H9 (cell line): ENCODE results near the gene PSME1. TPM values are rescaled to one million over a fixed set of nuclear protein-coding genes. Genes with fewer than 3 reads are reported as not detected.

ENCODE experiments used
- DNase-seq: peaks from one replicate; pipeline ENCODE4 v3.0.0-alpha.2; 2017
- H2AFZ ChIP-seq: one replicate; pipeline ENCODE4 v1.6.1; 2013; ENCODE audit warnings: mild to moderate bottlenecking, low read length, control low read depth, moderate library complexity
- H2AK5ac ChIP-seq: 2 replicates; pipeline ENCODE4 v1.6.1; 2013; ENCODE audit warnings: low read length, control low read depth, mixed read lengths; ENCODE audit not compliant: insufficient read length
- H2BK120ac ChIP-seq: one replicate; pipeline ENCODE4 v1.6.1; 2013; ENCODE audit warnings: low read depth, mild to moderate bottlenecking, low read length, control low read depth, inconsistent platforms; ENCODE audit not compliant: poor library complexity, severe bottlenecking
- H2BK12ac ChIP-seq: 2 replicates; pipeline ENCODE4 v1.6.1; 2013; ENCODE audit warnings: low read length, control low read depth, mixed read lengths, low read depth; ENCODE audit not compliant: insufficient read length
- H2BK15ac ChIP-seq: 2 replicates; pipeline ENCODE4 v1.6.1; 2013; ENCODE audit warnings: low read depth, low read length, control low read depth
- H2BK20ac ChIP-seq: one replicate; pipeline ENCODE4 v1.6.1; 2013; ENCODE audit warnings: low read depth, mild to moderate bottlenecking, low read length, control low read depth, inconsistent platforms; ENCODE audit not compliant: poor library complexity, severe bottlenecking
- H2BK5ac ChIP-seq: 2 replicates; pipeline ENCODE4 v1.6.1; 2013; ENCODE audit warnings: low read length, control low read depth, mixed read lengths; ENCODE audit not compliant: insufficient read length
- H3K14ac ChIP-seq: 2 replicates; pipeline ENCODE4 v1.6.1; 2013; ENCODE audit warnings: low read length, control low read depth; ENCODE audit not compliant: insufficient read depth
- H3K18ac ChIP-seq: 2 replicates; pipeline ENCODE4 v1.6.1; 2013; ENCODE audit warnings: low read depth, mild to moderate bottlenecking, mixed read lengths, low read length, control low read depth; ENCODE audit not compliant: insufficient read length
- H3K23ac ChIP-seq: 2 replicates; pipeline ENCODE4 v1.6.1; 2013; ENCODE audit warnings: low read length, control low read depth, mixed read lengths, low read depth; ENCODE audit not compliant: insufficient read length
- H3K23me2 ChIP-seq: 2 replicates; pipeline ENCODE4 v1.6.1; 2013; ENCODE audit warnings: low read depth, mild to moderate bottlenecking, mixed read lengths, low read length, control low read depth; ENCODE audit not compliant: insufficient read length, poor library complexity, severe bottlenecking
- H3K27ac ChIP-seq: 2 replicates; pipeline ENCODE4 v1.5.1; 2013; ENCODE audit warnings: low read length, control low read depth, mixed read lengths, low read depth; ENCODE audit not compliant: insufficient read length
- H3K27me3 ChIP-seq: 2 replicates; pipeline ENCODE4 v1.6.1; 2013; ENCODE audit warnings: low read length, control low read depth, inconsistent platforms; ENCODE audit not compliant: insufficient read depth
- H3K4ac ChIP-seq: 2 replicates; pipeline ENCODE4 v1.6.1; 2013; ENCODE audit warnings: low read depth, mild to moderate bottlenecking, control low read depth, inconsistent platforms, low read length, moderate library complexity
- H3K4me1 ChIP-seq: 2 replicates; pipeline ENCODE4 v1.6.1; 2013; ENCODE audit warnings: low read length, control low read depth, inconsistent platforms; ENCODE audit not compliant: insufficient read depth
- H3K4me2 ChIP-seq: 2 replicates; pipeline ENCODE4 v1.6.1; 2013; ENCODE audit warnings: low read length, control low read depth, mixed read lengths; ENCODE audit not compliant: insufficient read length, insufficient read depth
- H3K56ac ChIP-seq: 2 replicates; pipeline ENCODE4 v1.6.1; 2013; ENCODE audit warnings: low read depth, mild to moderate bottlenecking, mixed read lengths, low read length, control low read depth; ENCODE audit not compliant: insufficient read length
- H3K79me1 ChIP-seq: 2 replicates; pipeline ENCODE4 v1.6.1; 2013; ENCODE audit warnings: low read depth, mild to moderate bottlenecking, moderate library complexity, low read length, control low read depth, inconsistent platforms; ENCODE audit not compliant: insufficient read depth, poor library complexity, severe bottlenecking
- H3K79me2 ChIP-seq: 2 replicates; pipeline ENCODE4 v1.6.1; 2013; ENCODE audit warnings: low read length, control low read depth, inconsistent platforms; ENCODE audit not compliant: insufficient read depth
- H3K9ac ChIP-seq: 2 replicates; pipeline ENCODE4 v1.6.1; 2013; ENCODE audit warnings: low read length, control low read depth, mixed read lengths; ENCODE audit not compliant: insufficient read length; ENCODE audit errors: extremely low read depth
- H3K9me3 ChIP-seq: one replicate; pipeline ENCODE4 v1.6.1; 2013; ENCODE audit warnings: low read depth, low read length, inconsistent platforms; ENCODE audit not compliant: control insufficient read depth
- H3T11ph ChIP-seq: one replicate; pipeline ENCODE4 v1.6.1; 2013; ENCODE audit warnings: mild to moderate bottlenecking, low read length, control low read depth, inconsistent platforms
- H4K20me1 ChIP-seq: one replicate; pipeline ENCODE4 v1.6.1; 2013; ENCODE audit not compliant: control insufficient read depth, insufficient read length, insufficient read depth
- H4K5ac ChIP-seq: 2 replicates; pipeline ENCODE4 v1.6.1; 2013; ENCODE audit warnings: low read depth, mild to moderate bottlenecking, mixed read lengths, low read length, control low read depth; ENCODE audit not compliant: insufficient read length
- H4K8ac ChIP-seq: replicated peaks from 2 replicates; pipeline ENCODE4 v1.6.1; 2013; ENCODE audit warnings: low read length, control low read depth, mixed read lengths, low read depth; ENCODE audit not compliant: insufficient read length
- H4K91ac ChIP-seq: 2 replicates; pipeline ENCODE4 v1.6.1; 2013; ENCODE audit warnings: low read depth, mild to moderate bottlenecking, moderate library complexity, mixed read lengths, low read length, control low read depth; ENCODE audit not compliant: insufficient read length
- H3K27ac Mint-ChIP-seq, 3 experiments: 2 replicates in 2 of 3; 3 replicates in 1 of 3; pipeline ENCODE4 v1.8.0; 2020 to 2021; ENCODE audit warnings: mixed read lengths in 3 of 3, mild to moderate bottlenecking in 1 of 3, moderate library complexity in 1 of 3
- H3K27me3 Mint-ChIP-seq: 2 replicates; pipeline ENCODE4 v1.8.0; 2021; ENCODE audit warnings: low read depth, mild to moderate bottlenecking, moderate library complexity, mixed read lengths
- H3K36me3 Mint-ChIP-seq, 3 experiments: 2 replicates in 2 of 3; 3 replicates in 1 of 3; pipeline ENCODE4 v1.8.0; 2020 to 2021; ENCODE audit warnings: low read depth in 3 of 3, mixed read lengths in 3 of 3; ENCODE audit not compliant: insufficient read depth in 1 of 3
- H3K4me1 Mint-ChIP-seq, 2 experiments: 2 replicates each; pipeline ENCODE4 v1.8.0; 2020; ENCODE audit warnings: mixed read lengths in 2 of 2
- H3K4me3 Mint-ChIP-seq, 2 experiments: 2 replicates in 1 of 2; 3 replicates in 1 of 2; pipeline ENCODE4 v1.8.0; 2020 to 2021; ENCODE audit warnings: mild to moderate bottlenecking in 2 of 2, mixed read lengths in 2 of 2, moderate library complexity in 1 of 2
- H3K9me3 Mint-ChIP-seq, 2 experiments: 2 replicates in 1 of 2; 3 replicates in 1 of 2; pipeline ENCODE4 v1.8.0; 2020; ENCODE audit warnings: mild to moderate bottlenecking in 2 of 2, mixed read lengths in 2 of 2, moderate library complexity in 1 of 2
- WGBS: extraction: QIAGEN DNeasy Blood & Tissue Kit; methylation state at CpG from one replicate; pipeline ENCODE4 v1.1.7; 2013; ENCODE audit warnings: missing lambda C conversion rate, low lambda C conversion rate, mixed read lengths; ENCODE audit not compliant: insufficient read length; ENCODE audit errors: extremely low coverage; 5-methylcytosine and 5-hydroxymethylcytosine counted together
- total RNA-seq: library from RNA; stranded (reverse); gene quantifications from 2 replicates; pipeline ENCODE4 v1.2.1, GENCODE V29; 2021
- TF ChIP-seq, protein P1 (sequence below): fragments of 200-600 bp; sonication (generic); conservative IDR thresholded peaks from 3 replicates; pipeline ENCODE4 v1.8.0; 2021; ENCODE audit warnings: antibody characterized with exemption, mild to moderate bottlenecking

PSME1 gene
- total RNA-seq, 1 experiment from 2014 or later, result 109 TPM

DNA sequence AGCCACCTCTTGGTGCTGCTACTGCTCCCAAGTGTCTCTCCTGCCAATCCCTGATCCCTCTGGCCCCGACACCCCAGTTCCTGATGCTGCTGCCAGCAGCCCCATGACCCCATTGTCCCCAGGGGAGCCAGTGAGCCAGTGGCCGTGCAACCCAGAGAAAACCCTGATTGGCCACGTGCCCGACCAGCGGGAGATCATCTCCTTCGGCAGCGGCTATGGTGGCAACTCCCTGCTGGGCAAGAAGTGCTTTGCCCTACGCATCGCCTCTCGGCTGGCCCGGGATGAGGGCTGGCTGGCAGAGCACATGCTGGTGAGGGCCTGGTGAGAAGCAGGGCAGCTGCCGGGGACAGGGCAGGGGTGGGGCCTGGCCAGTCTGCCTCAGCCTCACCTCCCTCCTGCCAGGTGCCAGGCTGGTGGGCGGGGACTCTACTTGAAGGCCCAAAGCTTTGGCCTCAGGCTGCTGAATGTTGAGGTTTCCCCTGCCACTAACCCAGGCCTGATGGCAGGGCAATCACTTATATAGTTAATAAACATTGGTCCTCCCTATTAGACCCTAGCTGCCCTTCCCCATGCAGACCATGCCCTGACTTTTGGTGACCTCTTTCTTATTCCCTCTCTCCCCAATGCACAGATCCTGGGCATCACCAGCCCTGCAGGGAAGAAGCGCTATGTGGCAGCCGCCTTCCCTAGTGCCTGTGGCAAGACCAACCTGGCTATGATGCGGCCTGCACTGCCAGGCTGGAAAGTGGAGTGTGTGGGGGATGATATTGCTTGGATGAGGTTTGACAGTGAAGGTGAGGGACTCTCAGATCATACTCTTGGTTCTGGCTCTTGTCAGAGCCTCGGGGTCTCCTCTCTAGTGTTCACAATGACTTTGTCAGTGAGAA lies 36.8 kb upstream of the PSME1 start:
- H3K79me2 ChIP-seq, result no peaks in the 10 kb centered on the region; the same call in 1 of the 2 replicates
- no peaks in the 10 kb centered on the region for H3K79me1 ChIP-seq
- no peak overlapping the region for H3K18ac ChIP-seq
- no peak overlapping the region for H4K91ac ChIP-seq
- no peak for DNase-seq
- H2AK5ac ChIP-seq, result no peak overlapping the region
- H4K20me1 ChIP-seq, result no peaks in the 10 kb centered on the region
- peaks cover 10 to 13% of the 10 kb centered on the region in 2 experiments for H3K9me3 Mint-ChIP-seq
- no peaks in the 10 kb centered on the region for H3K27me3 ChIP-seq
- peaks cover 10 to 16% of the 10 kb centered on the region in 2 experiments for H3K4me1 Mint-ChIP-seq
- H3K27ac Mint-ChIP-seq, result no peak overlapping the region; a peak in 1 of 7 replicates
- no peak overlapping the region for H3K4me2 ChIP-seq
- no peak overlapping the region for H3K56ac ChIP-seq
- H3T11ph ChIP-seq, result no peak overlapping the region
- H3K36me3 Mint-ChIP-seq, result peaks cover 63 to 80% (median 68%) of the 10 kb centered on the region in 3 experiments
- H2BK15ac ChIP-seq, result no peak overlapping the region
- no peak overlapping the region for H3K14ac ChIP-seq
- no CpG with 5 or more reads among the region's 17 CpGs for WGBS
- peaks cover 6% of the 10 kb centered on the region for H3K23me2 ChIP-seq
- H2AFZ ChIP-seq, result no peak overlapping the region
- no peak overlapping the region for H3K27ac ChIP-seq
- no peak overlapping the region for H3K4ac ChIP-seq
- no peak overlapping the region for H2BK20ac ChIP-seq
- no peaks in the 10 kb centered on the region for H3K9me3 ChIP-seq
- TF ChIP-seq, protein P1, sequence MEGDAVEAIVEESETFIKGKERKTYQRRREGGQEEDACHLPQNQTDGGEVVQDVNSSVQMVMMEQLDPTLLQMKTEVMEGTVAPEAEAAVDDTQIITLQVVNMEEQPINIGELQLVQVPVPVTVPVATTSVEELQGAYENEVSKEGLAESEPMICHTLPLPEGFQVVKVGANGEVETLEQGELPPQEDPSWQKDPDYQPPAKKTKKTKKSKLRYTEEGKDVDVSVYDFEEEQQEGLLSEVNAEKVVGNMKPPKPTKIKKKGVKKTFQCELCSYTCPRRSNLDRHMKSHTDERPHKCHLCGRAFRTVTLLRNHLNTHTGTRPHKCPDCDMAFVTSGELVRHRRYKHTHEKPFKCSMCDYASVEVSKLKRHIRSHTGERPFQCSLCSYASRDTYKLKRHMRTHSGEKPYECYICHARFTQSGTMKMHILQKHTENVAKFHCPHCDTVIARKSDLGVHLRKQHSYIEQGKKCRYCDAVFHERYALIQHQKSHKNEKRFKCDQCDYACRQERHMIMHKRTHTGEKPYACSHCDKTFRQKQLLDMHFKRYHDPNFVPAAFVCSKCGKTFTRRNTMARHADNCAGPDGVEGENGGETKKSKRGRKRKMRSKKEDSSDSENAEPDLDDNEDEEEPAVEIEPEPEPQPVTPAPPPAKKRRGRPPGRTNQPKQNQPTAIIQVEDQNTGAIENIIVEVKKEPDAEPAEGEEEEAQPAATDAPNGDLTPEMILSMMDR, result no peak
- H4K5ac ChIP-seq, result no peak overlapping the region
- no peaks in the 10 kb centered on the region for H3K4me1 ChIP-seq
- no peak overlapping the region for H2BK120ac ChIP-seq
- no peak overlapping the region for H4K8ac ChIP-seq
- no peak overlapping the region for H3K9ac ChIP-seq
- H3K23ac ChIP-seq, result no peak overlapping the region
- H3K27me3 Mint-ChIP-seq, result no peaks in the 10 kb centered on the region; the same call in 1 of the 2 replicates
- no peak overlapping the region; a peak in 1 of 5 replicates for H3K4me3 Mint-ChIP-seq
- no peak overlapping the region for H2BK12ac ChIP-seq
- no peak overlapping the region for H2BK5ac ChIP-seq
